Adipocyte (in vitro differentiated cells): ENCODE data around the gene SERPINE2.

Experiments used
- DNase-seq: peaks from one replicate; pipeline ENCODE4 v3.0.0-alpha.2; 2015; ENCODE audit warnings: low read depth
- H3K27me3 ChIP-seq: replicated peaks from 2 replicates; pipeline ENCODE4 v1.7.0; 2013; ENCODE audit warnings: mild to moderate bottlenecking, low read length, moderate library complexity; ENCODE audit not compliant: control insufficient read depth, insufficient read depth
- H3K36me3 ChIP-seq: 2 replicates; pipeline ENCODE4 v1.7.0; 2013; ENCODE audit warnings: low read length, mild to moderate bottlenecking, moderate library complexity; ENCODE audit not compliant: control insufficient read depth, insufficient read depth, severe bottlenecking
- H3K4me1 ChIP-seq: 2 replicates; pipeline ENCODE4 v1.7.0; 2013; ENCODE audit warnings: mild to moderate bottlenecking, low read length, moderate library complexity; ENCODE audit not compliant: control insufficient read depth, insufficient read depth
- H3K4me3 ChIP-seq: 2 replicates; pipeline ENCODE4 v1.7.0; 2013; ENCODE audit warnings: mild to moderate bottlenecking, low read length, moderate library complexity
- H3K9ac ChIP-seq: 2 replicates; pipeline ENCODE4 v1.7.0; 2013; ENCODE audit warnings: mild to moderate bottlenecking, low read length, moderate library complexity
- H3K9me3 ChIP-seq: 2 replicates; pipeline ENCODE4 v1.7.0; 2013; ENCODE audit warnings: mild to moderate bottlenecking, low read length, moderate library complexity; ENCODE audit not compliant: control insufficient read depth

SERPINE2 gene

GRCh38 chr2:223991611-223992010, 47.5 kb downstream of the SERPINE2 start:
- Histone ChIP-seq H3K9me3 (no peaks in the 10 kb centered on the region), H3K36me3 (peaks cover 43% of the 10 kb centered on the region), H3K4me1 (peaks cover 6% of the 10 kb centered on the region), H3K4me3 (no peak overlapping the region), H3K27me3 (no peaks in the 10 kb centered on the region), H3K9ac (no peak overlapping the region)
- no peak for DNase-seq

GRCh38 chr2:223989856-223990232, 49.2 kb downstream of the SERPINE2 start:
- DNase-seq = no peak
- Histone ChIP-seq H3K4me1 (peaks cover 6% of the 10 kb centered on the region), H3K9me3 (no peaks in the 10 kb centered on the region), H3K27me3 (no peaks in the 10 kb centered on the region), H3K4me3 (no peak overlapping the region), H3K36me3 (peaks cover 42% of the 10 kb centered on the region), H3K9ac (no peak overlapping the region)

GRCh38 chr2:223989206-223989855, 49.8 kb downstream of the SERPINE2 start:
- Histone ChIP-seq H3K9me3 (no peaks in the 10 kb centered on the region), H3K36me3 (peaks cover 47% of the 10 kb centered on the region), H3K9ac (no peak overlapping the region), H3K4me3 (no peak overlapping the region), H3K27me3 (no peaks in the 10 kb centered on the region), H3K4me1 (peaks cover 6% of the 10 kb centered on the region)
- no peak for DNase-seq

- H3K36me3 ChIP-seq = peaks cover 71% of the 10 kb centered on the region
- H3K9ac ChIP-seq = no peak overlapping the region
- H3K9me3 ChIP-seq = no peaks in the 10 kb centered on the region
- no peaks in the 10 kb centered on the region for H3K27me3 ChIP-seq
- H3K4me3 ChIP-seq = no peak overlapping the region
- H3K4me1 ChIP-seq = peaks cover 10% of the 10 kb centered on the region
- DNase-seq = no peak
Observed at GRCh38 chr2:223981241-223981640, 57.8 kb downstream of the SERPINE2 start.

GRCh38 chr2:223980803-223981202, 58.3 kb downstream of the SERPINE2 start:
- peaks cover 10% of the 10 kb centered on the region for H3K4me1 ChIP-seq
- no peaks in the 10 kb centered on the region for H3K9me3 ChIP-seq
- DNase-seq = no peak
- no peaks in the 10 kb centered on the region for H3K27me3 ChIP-seq
- no peak overlapping the region for H3K9ac ChIP-seq
- peaks cover 67% of the 10 kb centered on the region for H3K36me3 ChIP-seq
- no peak overlapping the region for H3K4me3 ChIP-seq

- no peaks in the 10 kb centered on the region for H3K9me3 ChIP-seq
- H3K4me1 ChIP-seq = peaks cover 10% of the 10 kb centered on the region
- no peak for DNase-seq
- H3K36me3 ChIP-seq = peaks cover 64% of the 10 kb centered on the region
- no peak overlapping the region for H3K4me3 ChIP-seq
- no peak overlapping the region for H3K9ac ChIP-seq
- H3K27me3 ChIP-seq = no peaks in the 10 kb centered on the region
Observed at GRCh38 chr2:223980397-223980735, 58.7 kb downstream of the SERPINE2 start.

GRCh38 chr2:223979730-223980396, 59.2 kb downstream of the SERPINE2 start:
- Histone ChIP-seq H3K4me3 (no peak overlapping the region), H3K27me3 (no peaks in the 10 kb centered on the region), H3K9me3 (no peaks in the 10 kb centered on the region), H3K9ac (no peak overlapping the region), H3K4me1 (peaks cover 10% of the 10 kb centered on the region), H3K36me3 (peaks cover 65% of the 10 kb centered on the region)
- DNase-seq = no peak

GRCh38 chr2:223978451-223978850, 60.6 kb downstream of the SERPINE2 start:
- peaks cover 10% of the 10 kb centered on the region for H3K4me1 ChIP-seq
- H3K9ac ChIP-seq = no peak overlapping the region
- no peaks in the 10 kb centered on the region for H3K9me3 ChIP-seq
- DNase-seq = peak; percentile 31
- H3K27me3 ChIP-seq = no peaks in the 10 kb centered on the region
- peaks cover 59% of the 10 kb centered on the region for H3K36me3 ChIP-seq
- H3K4me3 ChIP-seq = no peak overlapping the region

GRCh38 chr2:223976635-223977226, 62.4 kb downstream of the SERPINE2 start:
- no peaks in the 10 kb centered on the region for H3K9me3 ChIP-seq
- peak; percentile 42 for DNase-seq
- H3K4me3 ChIP-seq = no peak overlapping the region
- no peak overlapping the region for H3K9ac ChIP-seq
- no peaks in the 10 kb centered on the region for H3K27me3 ChIP-seq
- peaks cover 50% of the 10 kb centered on the region for H3K36me3 ChIP-seq
- H3K4me1 ChIP-seq = peaks cover 10% of the 10 kb centered on the region

GRCh38 chr2:223973606-223974005, 65.5 kb downstream of the SERPINE2 start:
- peaks cover 28% of the 10 kb centered on the region for H3K4me1 ChIP-seq
- no peaks in the 10 kb centered on the region for H3K9me3 ChIP-seq
- no peak for DNase-seq
- no peak overlapping the region for H3K4me3 ChIP-seq
- peaks cover 22% of the 10 kb centered on the region for H3K36me3 ChIP-seq
- no peak overlapping the region for H3K9ac ChIP-seq
- no peaks in the 10 kb centered on the region for H3K27me3 ChIP-seq

- no peak overlapping the region for H3K4me3 ChIP-seq
- no peaks in the 10 kb centered on the region for H3K27me3 ChIP-seq
- peaks cover 14% of the 10 kb centered on the region for H3K36me3 ChIP-seq
- no peaks in the 10 kb centered on the region for H3K9me3 ChIP-seq
- peaks cover 35% of the 10 kb centered on the region for H3K4me1 ChIP-seq
- H3K9ac ChIP-seq = no peak overlapping the region
- DNase-seq = no peak
Observed at GRCh38 chr2:223972656-223973102, 66.4 kb downstream of the SERPINE2 start.
